T-helper 2 cell treated with Interferon-gamma antibody and Interleukin-4, amounts not matched to agents 100 ng/mL and 5 ng/mL, for 36 hours (primary cell): ENCODE results near the gene BPHL. TPM values are rescaled to one million over a fixed set of nuclear protein-coding genes. Genes with fewer than 3 reads are reported as not detected.
"Not testable (repeated sequence)": the region's sequence is repeated elsewhere in the genome, so short reads cannot be mapped to it uniquely, and the experiment has no call there.

Experiments used
- intact Hi-C: fragments of 100-400 bp; cut with micrococcal nuclease; formaldehyde crosslinking; loops from one replicate; pipeline ENCODE4 v1.15.1; 2023
- total RNA-seq: library from RNA; stranded (reverse); gene quantifications from 2 replicates; pipeline ENCODE4 v1.2.3, GENCODE V29; 2022

Gene BPHL
- total RNA-seq, 1 donor from 2014 or later: 7.7 TPM

DNA sequence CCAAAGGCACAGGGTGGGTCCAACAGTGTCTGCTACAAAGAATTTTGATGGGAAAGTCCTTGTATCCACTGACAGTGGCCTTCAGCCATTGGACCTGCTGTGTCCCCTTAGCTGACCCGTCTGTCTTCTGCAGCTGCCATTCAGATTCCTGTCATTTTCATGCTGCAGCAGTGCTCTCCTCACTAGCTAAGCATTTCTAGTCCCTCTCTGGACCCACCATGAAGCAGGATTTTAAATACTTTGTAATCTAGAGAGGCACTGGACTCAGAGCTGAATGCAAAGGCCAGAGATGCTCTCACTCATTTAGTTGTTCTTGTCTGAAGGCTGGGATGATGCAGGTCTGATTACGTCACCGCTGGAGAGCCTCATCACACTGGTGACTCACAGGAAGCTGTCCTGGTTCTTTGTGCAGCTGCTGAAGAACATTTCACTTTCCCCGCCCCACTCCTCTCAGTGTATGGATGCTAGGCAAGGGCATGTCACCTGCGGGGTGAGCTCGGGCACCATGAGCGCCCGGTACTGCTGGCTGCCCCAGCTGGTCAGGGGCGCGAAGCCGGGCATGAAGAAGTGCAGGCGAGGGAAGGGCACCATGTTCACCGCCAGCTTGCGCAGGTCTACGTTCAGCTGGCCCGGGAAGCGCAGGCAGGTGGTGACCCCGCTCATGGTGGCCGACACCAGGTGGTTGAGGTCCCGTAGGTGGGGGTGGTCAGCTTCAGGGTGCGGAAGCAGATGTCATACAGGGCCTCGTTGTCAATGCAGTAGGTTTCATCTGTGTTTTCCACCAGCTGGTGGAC lies 58.2 kb downstream of the BPHL start:
- intact Hi-C loops: no loop called here

- intact Hi-C loops: not testable (repeated sequence)
Observed at GRCh38 chr6:3178666-3179065, 60.2 kb downstream of the BPHL start.

GRCh38 chr6:3179945-3180344 lies 61.4 kb downstream of the BPHL start:
- intact Hi-C loops: not testable (repeated sequence)

- intact Hi-C loops: no loop called here
Observed at GRCh38 chr6:3181105-3181504, 62.6 kb downstream of the BPHL start.

GRCh38 chr6:3183066-3183465 lies 64.6 kb downstream of the BPHL start:
- intact Hi-C loops: no loop called here

DNA sequence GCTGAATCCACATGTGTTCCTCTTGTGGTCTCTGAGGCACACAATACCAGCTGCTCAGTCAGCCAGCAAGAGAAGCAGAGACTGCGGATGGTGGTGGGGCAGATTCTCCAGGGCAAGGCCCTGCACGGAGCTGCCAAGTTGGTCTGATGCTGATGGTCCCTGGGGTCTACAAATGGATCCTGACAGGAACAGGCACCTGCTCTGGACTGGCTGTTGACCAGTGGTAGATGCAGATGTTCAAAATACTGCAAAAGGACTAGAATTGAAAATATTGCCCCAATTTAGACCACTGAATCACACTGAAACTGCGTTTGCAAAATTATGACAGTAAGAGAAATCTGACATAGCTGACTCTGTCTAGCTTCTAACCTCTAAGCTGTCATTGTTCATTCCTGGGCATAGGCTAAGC lies 68.5 kb downstream of the BPHL start:
- intact Hi-C loops: no loop called here

DNA sequence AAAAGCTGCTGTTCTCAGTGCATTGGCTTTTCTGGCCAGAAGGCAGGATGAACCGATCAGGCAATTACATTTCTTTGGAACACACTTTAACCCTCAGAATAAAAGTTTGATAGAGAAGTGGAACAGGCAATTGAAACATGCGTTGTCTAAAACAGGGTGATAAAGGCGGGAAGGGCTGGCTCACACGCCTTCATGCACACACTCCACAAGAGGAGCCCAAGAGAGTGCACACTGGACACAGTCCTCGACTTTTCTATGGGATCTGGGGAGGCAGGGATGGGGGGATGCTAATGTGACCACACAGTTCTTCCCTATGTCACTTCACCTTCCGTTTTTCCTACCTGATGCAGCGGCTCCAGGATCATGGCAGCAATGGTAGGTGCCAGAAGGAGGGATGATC lies 69.8 kb downstream of the BPHL start:
- intact Hi-C loops: no loop called here

DNA sequence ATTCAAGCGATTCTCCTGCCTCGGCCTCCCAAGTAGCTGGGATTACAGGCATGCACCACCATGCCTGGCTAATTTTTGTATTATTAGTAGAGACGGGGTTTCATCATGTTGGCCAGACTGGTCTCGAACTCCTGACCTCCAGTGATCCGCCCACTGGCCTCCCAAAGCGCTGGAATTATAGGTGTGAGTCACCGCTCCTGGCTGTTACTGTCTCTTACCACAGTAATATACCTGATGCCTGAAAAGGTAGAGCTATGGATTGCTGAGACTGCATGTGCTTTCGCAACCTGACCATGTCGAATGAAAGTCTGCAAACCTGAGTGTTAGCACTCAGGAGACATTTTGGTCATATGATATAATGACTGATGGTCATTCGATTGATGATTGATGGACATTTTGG lies 70.7 kb downstream of the BPHL start:
- intact Hi-C loops: not testable (repeated sequence)

DNA sequence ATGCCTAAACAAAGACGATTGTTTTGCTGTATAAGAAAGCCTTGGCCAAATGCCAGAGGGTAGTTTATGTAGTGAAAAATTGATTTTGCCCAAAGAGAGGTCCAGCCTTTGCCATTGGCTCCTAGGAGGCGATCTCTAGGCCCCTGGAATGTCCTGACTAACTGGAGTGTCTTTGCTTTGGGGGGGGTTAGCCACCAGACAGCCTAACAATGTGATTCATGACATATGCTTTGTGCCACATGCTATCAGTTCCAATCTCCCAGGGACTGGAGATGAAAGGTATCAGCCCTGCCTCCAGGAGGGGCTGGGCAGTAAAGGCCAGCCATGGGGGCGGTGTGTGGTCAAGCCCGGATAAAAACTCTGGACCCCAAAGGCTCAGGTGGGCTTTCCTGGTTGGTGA lies 71.5 kb downstream of the BPHL start:
- intact Hi-C loops: no loop called here

- intact Hi-C loops: no loop called here
Observed at GRCh38 chr6:3190779-3191178, 72.3 kb downstream of the BPHL start.

- intact Hi-C loops: no loop called here
Observed at GRCh38 chr6:3193102-3193849, 74.8 kb downstream of the BPHL start.

- intact Hi-C loops: no loop called here
Observed at GRCh38 chr6:3194535-3195419, 76.3 kb downstream of the BPHL start.

GRCh38 chr6:3195420-3195694 lies 76.8 kb downstream of the BPHL start:
- intact Hi-C loops: no loop called here

DNA sequence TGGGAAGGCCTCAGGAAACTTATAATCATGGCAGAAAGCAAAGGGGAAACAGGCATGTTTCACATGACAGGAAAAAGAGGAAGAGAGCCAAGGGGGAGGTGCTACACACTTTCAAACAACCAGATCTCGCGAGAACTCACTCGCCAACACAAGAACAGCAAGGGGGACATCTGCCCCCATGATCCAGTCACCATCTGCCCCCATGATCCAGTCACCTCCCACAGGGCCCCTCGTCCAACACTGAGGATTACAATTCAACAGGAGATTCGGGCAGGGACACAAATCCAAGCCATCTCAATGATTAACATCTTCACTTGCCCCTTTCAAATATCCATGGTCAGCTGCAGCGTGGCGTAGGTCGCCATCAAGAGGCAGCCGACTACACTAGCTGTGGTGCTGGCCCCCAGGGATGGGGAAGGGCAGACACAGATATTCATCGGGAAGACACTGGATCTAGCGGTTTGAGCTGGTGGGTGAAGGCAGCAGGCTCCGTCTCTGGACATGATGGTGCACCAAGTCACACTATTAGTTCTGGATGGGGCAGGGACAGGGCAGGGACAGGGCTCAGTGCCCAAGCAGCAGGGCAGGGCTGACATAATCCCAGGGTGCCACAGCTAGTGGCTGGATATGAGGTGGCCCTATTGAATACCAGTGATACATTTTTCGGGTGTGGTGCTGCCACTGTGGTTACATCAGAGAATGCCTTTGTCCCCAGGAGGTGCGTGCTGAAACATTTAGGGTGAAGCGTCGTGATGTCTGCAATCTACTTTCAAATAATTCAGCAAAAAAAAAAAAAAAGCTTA lies 77.4 kb downstream of the BPHL start:
- intact Hi-C loops: no loop called here

- intact Hi-C loops: no loop called here
Observed at GRCh38 chr6:3196770-3197169, 78.3 kb downstream of the BPHL start.

DNA sequence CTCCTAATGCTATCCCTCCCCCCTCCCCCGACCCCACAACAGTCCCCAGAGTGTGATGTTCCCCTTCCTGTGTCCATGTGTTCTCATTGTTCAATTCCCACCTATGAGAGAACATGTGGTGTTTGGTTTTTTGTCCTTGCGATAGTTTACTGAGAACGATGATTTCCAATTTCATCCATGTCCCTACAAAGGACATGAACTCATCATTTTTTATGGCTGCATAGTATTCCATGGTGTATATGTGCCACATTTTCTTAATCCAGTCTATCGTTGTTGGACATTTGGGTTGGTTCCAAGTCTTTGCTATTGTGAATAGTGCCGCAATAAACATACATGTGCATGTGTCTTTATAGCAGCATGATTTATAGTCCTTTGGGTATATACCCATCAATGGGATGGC lies 79.2 kb downstream of the BPHL start:
- intact Hi-C loops: not testable (repeated sequence)

DNA sequence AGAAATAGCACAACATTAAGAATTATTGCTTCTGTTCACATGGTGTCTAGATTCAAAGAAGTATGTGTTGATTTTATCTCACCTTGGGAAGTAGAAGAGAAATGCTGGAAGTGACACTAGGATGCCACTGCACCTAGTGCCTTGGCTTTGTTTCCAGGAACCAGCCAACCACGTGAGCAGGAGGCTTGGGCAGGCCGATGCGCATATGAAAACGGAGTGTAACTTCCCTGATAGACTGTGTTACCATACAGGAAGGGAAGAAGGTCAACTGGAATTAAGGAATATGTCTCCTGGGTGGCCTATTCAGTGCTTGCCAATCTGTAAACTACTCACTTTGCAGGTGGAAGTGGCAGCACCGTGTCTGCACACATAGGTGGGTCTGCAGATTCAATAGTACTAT lies 80.9 kb downstream of the BPHL start:
- intact Hi-C loops: no loop called here

GRCh38 chr6:3200682-3201081 lies 82.2 kb downstream of the BPHL start:
- intact Hi-C loops: no loop called here

- intact Hi-C loops: no loop called here
Observed at GRCh38 chr6:3201388-3201787, 82.9 kb downstream of the BPHL start.
